Natural killer cell (primary cell): Measurements from ENCODE around the gene OSBPL3. TPM values are rescaled to one million over a fixed set of nuclear protein-coding genes. Genes with fewer than 3 reads are reported as not detected.

Source experiments
- ATAC-seq, 3 donors: fragments of 150-1000 bp in 2 of 3; fragments of 200-7000 bp in 1 of 3; cut with Tn5 transposase; 1 replicate in 1 of 3; 2 replicates in 2 of 3; pipeline ENCODE4 v1.10.0; 2021; ENCODE audit warnings: mild to moderate bottlenecking in 2 of 3, moderate library complexity in 2 of 3
- DNase-seq, 2 donors: peaks; one replicate each; pipeline versions ENCODE4 v3.0.0 to v3.0.0-alpha.2; 2013 to 2021; ENCODE audit warnings: mixed read lengths in 1 of 2
- H3K27ac ChIP-seq: one replicate; pipeline ENCODE4 v1.5.1; 2013; ENCODE audit warnings: mild to moderate bottlenecking, low read length
- H3K27me3 ChIP-seq: one replicate; pipeline ENCODE4 v1.6.1; 2013; ENCODE audit warnings: low read length; ENCODE audit not compliant: control insufficient read depth, insufficient read depth
- H3K36me3 ChIP-seq: one replicate; pipeline ENCODE4 v1.6.1; 2013; ENCODE audit warnings: low read length; ENCODE audit not compliant: control insufficient read depth, insufficient read depth
- H3K4me1 ChIP-seq: one replicate; pipeline ENCODE4 v1.6.1; 2013; ENCODE audit warnings: low read length; ENCODE audit not compliant: control insufficient read depth, insufficient read depth
- H3K4me3 ChIP-seq: one replicate; pipeline ENCODE4 v1.5.1; 2013; ENCODE audit warnings: low read length
- H3K9me3 ChIP-seq: one replicate; pipeline ENCODE4 v1.6.1; 2013; ENCODE audit warnings: low read length; ENCODE audit not compliant: control insufficient read depth, insufficient read depth
- H3K27ac Mint-ChIP-seq, 2 donors: one replicate each; pipeline ENCODE4 v1.8.0; 2022; ENCODE audit warnings: mild to moderate bottlenecking in 2 of 2, mixed read lengths in 2 of 2, moderate library complexity in 1 of 2
- H3K27me3 Mint-ChIP-seq, 2 donors: one replicate each; pipeline ENCODE4 v1.8.0; 2022; ENCODE audit warnings: low read depth in 2 of 2, mixed read lengths in 2 of 2
- H3K36me3 Mint-ChIP-seq: one replicate; pipeline ENCODE4 v1.8.0; 2022; ENCODE audit warnings: mixed read lengths
- H3K4me1 Mint-ChIP-seq, 2 donors: one replicate each; pipeline ENCODE4 v1.8.0; 2022; ENCODE audit warnings: mixed read lengths in 2 of 2
- H3K4me3 Mint-ChIP-seq: one replicate; pipeline ENCODE4 v1.8.0; 2022; ENCODE audit warnings: mild to moderate bottlenecking, moderate library complexity, mixed read lengths
- H3K9me3 Mint-ChIP-seq, 2 donors: one replicate each; pipeline ENCODE4 v1.8.0; 2022; ENCODE audit warnings: mixed read lengths in 2 of 2
- CTCF ChIP-seq: fragments of 200-600 bp; IDR thresholded peaks from one replicate; pipeline ENCODE4 v1.8.0; 2022; ENCODE audit warnings: antibody characterized with exemption
- WGBS: methylation state at CpG from one replicate; pipeline ENCODE4 v1.1.7; 2013; ENCODE audit warnings: missing lambda C conversion rate; ENCODE audit not compliant: insufficient coverage; 5-methylcytosine and 5-hydroxymethylcytosine counted together
- intact Hi-C: fragments of 100-400 bp; cut with micrococcal nuclease; formaldehyde crosslinking; loops from one replicate; pipeline ENCODE4 v1.14.2; 2022
- total RNA-seq, 4 donors: library from RNA; stranded (reverse); fragments of 120-200 nt in 1 of 4; gene quantifications; one replicate each; pipeline versions ENCODE4 v1.2.3 to v1.2.4, GENCODE V29; 2013 to 2022

OSBPL3 gene
- total RNA-seq, 3 donors from 2014 or later (not counting 1 experiment from before 2014, with no cell fraction given), result 50.7 to 99.1 (median 65.1) TPM

GRCh38 chr7:24942226-24942625 is 37.8 kb downstream of the OSBPL3 start:
- Mint-ChIP-seq H3K4me1 (peaks cover 56 to 76% of the 10 kb centered on the region in 2 donors), H3K27ac (no peak overlapping the region), H3K4me3 (no peak overlapping the region), H3K27me3 (no peaks in the 10 kb centered on the region), H3K9me3 (no peaks in the 10 kb centered on the region), H3K36me3 (no peaks in the 10 kb centered on the region)
- intact Hi-C loops, result no loop called here
- DNase-seq (no peak), ATAC-seq (no peak)
- no peak for TF ChIP-seq CTCF
- Histone ChIP-seq H3K9me3 (no peaks in the 10 kb centered on the region), H3K27ac (no peak overlapping the region), H3K4me1 (no peaks in the 10 kb centered on the region), H3K36me3 (no peaks in the 10 kb centered on the region), H3K4me3 (no peak overlapping the region), H3K27me3 (no peaks in the 10 kb centered on the region)
- WGBS, result 92% methylated on average over 4 of the region's 5 CpGs

DNA sequence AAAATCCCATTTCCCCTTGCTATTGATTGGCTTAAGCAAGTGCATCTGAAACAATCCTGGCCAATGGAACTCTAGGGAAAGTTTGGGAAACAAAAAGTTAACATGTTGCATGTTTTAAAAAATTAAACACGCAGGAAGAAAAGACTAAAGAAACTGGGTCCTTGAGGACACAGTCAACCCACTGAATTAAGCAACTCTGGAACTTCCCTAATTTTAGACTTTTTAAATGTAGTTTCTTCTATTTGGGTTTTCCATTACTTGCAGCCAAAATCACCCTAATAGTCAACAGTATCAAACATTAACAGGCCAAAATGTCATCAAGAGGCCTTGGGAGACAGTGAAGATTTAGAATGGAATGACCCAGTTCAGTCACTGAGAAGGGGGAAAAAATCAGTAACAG is 40.6 kb downstream of the OSBPL3 start:
- H3K27ac Mint-ChIP-seq, result no peak overlapping the region
- Histone ChIP-seq H3K4me1 (no peaks in the 10 kb centered on the region), H3K27ac (no peak overlapping the region), H3K4me3 (no peak overlapping the region), H3K36me3 (no peaks in the 10 kb centered on the region), H3K9me3 (no peaks in the 10 kb centered on the region), H3K27me3 (no peaks in the 10 kb centered on the region)
- H3K36me3 Mint-ChIP-seq, result no peaks in the 10 kb centered on the region
- peaks cover 45 to 69% of the 10 kb centered on the region in 2 donors for H3K4me1 Mint-ChIP-seq
- H3K4me3 Mint-ChIP-seq, result no peak overlapping the region
- no peaks in the 10 kb centered on the region for H3K9me3 Mint-ChIP-seq
- H3K27me3 Mint-ChIP-seq, result no peaks in the 10 kb centered on the region
- intact Hi-C loops, result no loop called here
- WGBS, result 64% methylated on average over 1 of the region's 1 CpG
- no peak for DNase-seq
- ATAC-seq, result no peak
- no peak for TF ChIP-seq CTCF

DNA sequence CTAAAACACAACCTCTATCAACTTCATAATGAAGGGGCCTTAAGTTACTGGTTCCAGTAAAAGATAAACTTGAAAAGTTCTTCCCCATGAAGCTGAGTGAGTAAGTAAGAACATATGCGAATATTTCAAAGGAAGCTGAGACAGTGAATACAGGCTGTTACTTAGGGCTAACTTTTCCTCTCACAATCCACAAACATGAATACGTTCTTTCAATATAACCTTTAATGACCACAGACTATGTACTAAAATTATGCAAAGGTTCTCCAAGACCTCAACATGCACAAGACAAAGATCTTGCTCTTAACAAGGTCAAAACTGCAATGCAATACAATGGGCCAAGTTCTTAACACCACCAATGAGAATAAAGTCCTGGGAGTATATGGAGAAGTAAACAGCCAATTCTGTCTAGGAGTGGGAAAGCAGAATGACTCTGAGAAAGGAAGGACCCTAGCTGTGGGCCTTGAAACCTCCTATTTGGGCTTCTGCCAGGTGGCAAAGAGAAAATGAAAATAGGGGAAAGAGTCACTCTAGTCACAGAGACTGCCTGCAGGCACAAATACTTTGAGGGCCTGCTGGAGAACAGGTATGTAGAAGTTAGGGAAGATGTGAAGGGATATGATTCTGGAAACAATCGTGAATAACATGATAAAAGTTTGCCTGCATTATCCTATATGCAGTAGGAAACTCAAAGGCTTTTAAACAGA is 43.7 kb downstream of the OSBPL3 start:
- H3K4me1 Mint-ChIP-seq, result peaks cover 48 to 73% of the 10 kb centered on the region in 2 donors
- Histone ChIP-seq H3K27ac (no peak overlapping the region), H3K36me3 (no peaks in the 10 kb centered on the region), H3K9me3 (no peaks in the 10 kb centered on the region), H3K4me3 (no peak overlapping the region), H3K27me3 (no peaks in the 10 kb centered on the region), H3K4me1 (peaks cover 3% of the 10 kb centered on the region)
- ATAC-seq (peak in 2 of 3 donors; percentile 21 to 35), DNase-seq (no peak)
- intact Hi-C loops, result no loop called here
- TF ChIP-seq CTCF, result no peak
- no peaks in the 10 kb centered on the region for H3K36me3 Mint-ChIP-seq
- no peaks in the 10 kb centered on the region for H3K9me3 Mint-ChIP-seq
- peak overlapping the region; percentile 17 to 60 for H3K27ac Mint-ChIP-seq
- no peak overlapping the region for H3K4me3 Mint-ChIP-seq
- 67% methylated on average over 3 of the region's 3 CpGs for WGBS
- no peaks in the 10 kb centered on the region for H3K27me3 Mint-ChIP-seq

GRCh38 chr7:24933298-24933697 is 46.7 kb downstream of the OSBPL3 start:
- no peaks in the 10 kb centered on the region for H3K27me3 Mint-ChIP-seq
- Histone ChIP-seq H3K27ac (no peak overlapping the region), H3K36me3 (no peaks in the 10 kb centered on the region), H3K4me1 (peaks cover 3% of the 10 kb centered on the region), H3K9me3 (no peaks in the 10 kb centered on the region), H3K4me3 (no peak overlapping the region), H3K27me3 (no peaks in the 10 kb centered on the region)
- intact Hi-C loops, result no loop called here
- no peaks in the 10 kb centered on the region for H3K9me3 Mint-ChIP-seq
- ATAC-seq (no peak), DNase-seq (no peak)
- no peak overlapping the region for H3K4me3 Mint-ChIP-seq
- no peaks in the 10 kb centered on the region for H3K36me3 Mint-ChIP-seq
- no peak for TF ChIP-seq CTCF
- H3K27ac Mint-ChIP-seq, result peak overlapping the region in 1 of 2 donors; percentile 8
- peaks cover 39 to 80% of the 10 kb centered on the region in 2 donors for H3K4me1 Mint-ChIP-seq
- WGBS, result 78% methylated on average over 1 of the region's 2 CpGs
